COLO668 (cell line): ENCODE results near the gene GLT8D2.

Experiments
- DNase-seq: peaks from one replicate; lab custom pipeline; 2025; ENCODE audit not compliant: unreplicated experiment; lab: John Stamatoyannopoulos, UW

Gene GLT8D2

GRCh38 chr12:104003596-104003995 lies 46.4 kb downstream of the GLT8D2 start:
- DNase-seq = no peak

- no peak for DNase-seq
These were observed 47.3 kb downstream of the GLT8D2 start for GRCh38 chr12:104002686-104003085.

DNA sequence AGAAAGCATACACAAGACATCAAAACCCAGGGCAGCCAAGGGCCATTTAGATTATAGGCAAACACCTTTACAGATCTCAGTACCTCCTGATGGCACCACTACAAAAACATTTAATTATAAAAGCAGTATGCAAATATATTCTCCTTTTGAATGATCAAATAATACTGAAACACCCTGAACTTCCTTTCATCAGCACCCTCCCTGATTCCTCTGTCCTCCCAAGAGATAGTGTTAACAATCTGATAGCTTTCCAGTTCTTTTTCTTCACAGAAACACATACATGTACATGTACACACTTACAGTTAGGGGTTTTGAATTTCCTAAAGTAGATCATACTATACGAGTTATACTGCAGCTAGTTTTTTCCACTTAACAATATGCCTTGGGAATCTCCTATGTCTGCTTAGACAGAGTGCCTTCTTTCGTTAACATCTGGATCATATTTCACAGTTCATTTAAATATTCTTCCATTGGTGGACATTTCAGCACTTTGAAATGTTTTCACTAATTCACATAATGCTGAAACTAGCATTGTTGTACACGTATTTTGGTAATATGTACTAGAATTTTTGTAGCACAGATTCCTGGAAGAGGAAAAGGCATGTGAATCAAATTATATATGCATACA lies 49.1 kb downstream of the GLT8D2 start:
- no peak for DNase-seq

- no peak for DNase-seq
These were observed 51.0 kb downstream of the GLT8D2 start for GRCh38 chr12:103998976-103999375.

DNA sequence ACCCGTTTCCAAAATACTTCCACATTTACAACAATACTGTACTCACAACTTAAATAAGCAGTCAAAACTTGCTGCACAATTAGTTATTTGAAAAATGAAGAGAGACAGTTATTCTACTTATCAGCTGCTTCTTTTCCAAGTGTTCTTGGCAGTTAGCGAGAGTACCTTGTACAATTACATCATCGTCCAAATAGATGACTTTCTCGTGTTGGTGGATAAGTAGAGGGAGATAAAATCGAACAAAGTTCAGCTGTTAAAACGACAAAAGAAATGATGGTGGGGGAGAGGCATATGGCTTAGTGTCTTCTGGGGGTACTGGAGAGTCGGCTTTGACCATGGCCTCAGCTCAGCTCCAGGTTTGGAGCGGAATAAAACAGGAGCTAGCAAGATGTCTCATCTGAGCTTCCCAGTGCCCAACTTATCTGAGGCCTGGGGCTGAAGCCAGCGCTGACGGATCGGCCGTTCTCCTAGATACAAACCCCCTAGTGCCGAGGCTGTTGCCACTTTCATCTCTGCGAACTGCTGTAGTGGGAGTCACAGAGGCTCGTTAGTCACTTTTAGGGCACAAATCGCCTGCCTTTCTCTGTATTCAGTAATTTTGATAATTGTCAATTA lies 52.6 kb downstream of the GLT8D2 start:
- no peak for DNase-seq

DNA sequence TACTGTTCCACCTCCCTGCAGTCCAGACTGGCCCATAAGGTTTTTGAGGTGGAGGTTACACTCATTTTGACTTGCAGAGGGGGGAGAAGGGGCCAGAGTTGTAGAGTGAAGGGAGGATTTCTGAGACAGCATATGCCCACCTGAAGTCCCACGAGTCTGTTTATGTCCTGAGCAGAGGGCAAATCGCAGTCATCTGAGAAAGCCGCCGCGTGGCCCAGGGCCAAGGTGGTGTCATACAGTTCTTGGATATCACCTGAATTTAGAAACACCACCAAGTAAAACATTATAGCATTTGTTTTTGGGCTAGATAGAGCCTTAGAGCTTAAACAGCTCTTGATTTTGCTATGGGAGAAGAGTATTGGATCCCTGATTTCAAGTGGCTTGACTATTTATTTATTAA lies 53.4 kb downstream of the GLT8D2 start:
- DNase-seq = no peak

DNA sequence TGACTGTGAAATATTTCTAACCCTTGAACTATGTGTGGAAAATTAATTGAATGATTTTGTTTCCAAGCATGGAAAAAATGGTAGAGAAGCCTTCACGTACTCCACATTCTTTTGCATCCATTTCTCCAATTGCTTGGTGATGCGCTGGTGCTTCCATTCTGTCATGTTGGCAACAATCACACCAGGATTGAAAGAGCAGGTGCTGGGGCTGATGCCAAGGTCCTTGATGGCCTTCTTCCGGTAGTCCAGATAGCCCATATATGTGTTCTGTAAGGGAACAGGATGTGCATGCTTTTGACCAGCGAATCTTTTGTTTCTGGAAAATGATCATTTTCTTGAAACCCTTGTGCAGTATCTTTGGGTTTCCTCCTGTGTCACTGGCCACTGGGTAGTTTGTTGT lies 55.8 kb downstream of the GLT8D2 start:
- DNase-seq = no peak

DNA sequence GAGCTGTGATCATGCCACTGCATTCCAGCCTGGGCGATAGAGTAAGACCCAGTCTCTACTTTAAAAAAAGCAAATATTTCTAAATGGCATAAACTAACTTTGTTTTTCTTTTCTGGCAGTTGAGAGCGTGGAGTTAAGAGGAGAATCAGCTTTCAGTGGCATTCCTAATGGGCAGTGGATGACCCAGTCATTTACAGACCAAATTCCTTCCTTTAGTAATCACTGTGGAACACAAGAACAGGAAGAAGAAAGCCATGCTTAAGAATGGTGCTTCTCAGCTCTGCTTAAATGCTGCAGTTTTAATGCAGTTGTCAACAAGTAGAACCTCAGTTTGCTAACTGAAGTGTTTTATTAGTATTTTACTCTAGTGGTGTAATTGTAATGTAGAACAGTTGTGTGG lies 63.2 kb downstream of the GLT8D2 start:
- no peak for DNase-seq

DNA sequence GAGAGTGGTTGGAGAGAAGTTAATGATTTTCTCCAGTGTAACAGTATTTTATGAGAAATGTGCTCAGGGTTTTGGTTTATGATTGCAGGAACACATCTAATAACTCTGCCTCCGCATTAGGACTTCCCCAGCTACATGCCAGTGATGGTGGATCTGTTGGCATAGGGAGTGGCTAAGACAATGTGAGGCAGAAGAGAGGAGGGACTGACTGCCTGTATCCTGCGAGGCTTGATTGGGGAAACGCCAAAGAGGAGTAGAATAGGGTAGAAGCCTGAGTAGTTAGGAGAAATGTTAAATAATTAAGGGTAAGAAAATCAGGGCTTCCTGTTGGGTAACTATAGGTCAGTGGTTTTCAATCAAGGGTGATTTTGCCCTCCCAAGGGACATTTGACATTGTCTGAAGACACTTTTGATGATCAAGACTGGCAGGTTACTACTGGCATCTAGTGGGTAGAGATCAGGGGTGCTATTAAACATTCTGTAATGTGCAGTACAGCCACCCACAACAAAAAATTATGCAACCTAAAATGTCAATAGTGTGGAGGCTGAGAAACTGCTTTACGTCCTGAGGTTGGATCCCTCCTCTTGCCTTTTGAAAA lies 71.5 kb downstream of the GLT8D2 start:
- no peak for DNase-seq

DNA sequence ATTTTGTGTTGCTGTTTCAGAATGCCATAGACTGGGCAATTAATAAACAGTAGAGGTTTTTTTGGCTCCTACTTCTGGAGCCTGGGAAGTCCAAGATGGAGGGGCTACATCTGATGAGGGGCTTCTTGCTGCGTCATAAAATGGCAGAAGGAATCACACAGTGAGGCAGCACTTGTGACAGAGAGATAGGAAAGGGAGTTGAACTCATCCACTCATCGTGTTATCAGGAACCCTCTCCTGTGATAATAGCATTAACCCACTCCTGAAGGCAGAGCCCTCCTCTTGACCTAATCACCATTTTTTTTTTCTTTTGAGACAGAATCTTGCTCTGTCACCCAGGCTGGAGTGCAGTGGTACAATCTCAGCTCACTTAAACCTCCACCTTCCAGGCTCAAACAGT lies 74.6 kb downstream of the GLT8D2 start:
- no peak for DNase-seq

GRCh38 chr12:103973909-103974308 lies 76.1 kb downstream of the GLT8D2 start:
- no peak for DNase-seq

GRCh38 chr12:103969391-103969790 lies 80.6 kb downstream of the GLT8D2 start:
- DNase-seq = no peak

GRCh38 chr12:103966736-103967135 lies 83.3 kb downstream of the GLT8D2 start:
- DNase-seq = no peak

DNA sequence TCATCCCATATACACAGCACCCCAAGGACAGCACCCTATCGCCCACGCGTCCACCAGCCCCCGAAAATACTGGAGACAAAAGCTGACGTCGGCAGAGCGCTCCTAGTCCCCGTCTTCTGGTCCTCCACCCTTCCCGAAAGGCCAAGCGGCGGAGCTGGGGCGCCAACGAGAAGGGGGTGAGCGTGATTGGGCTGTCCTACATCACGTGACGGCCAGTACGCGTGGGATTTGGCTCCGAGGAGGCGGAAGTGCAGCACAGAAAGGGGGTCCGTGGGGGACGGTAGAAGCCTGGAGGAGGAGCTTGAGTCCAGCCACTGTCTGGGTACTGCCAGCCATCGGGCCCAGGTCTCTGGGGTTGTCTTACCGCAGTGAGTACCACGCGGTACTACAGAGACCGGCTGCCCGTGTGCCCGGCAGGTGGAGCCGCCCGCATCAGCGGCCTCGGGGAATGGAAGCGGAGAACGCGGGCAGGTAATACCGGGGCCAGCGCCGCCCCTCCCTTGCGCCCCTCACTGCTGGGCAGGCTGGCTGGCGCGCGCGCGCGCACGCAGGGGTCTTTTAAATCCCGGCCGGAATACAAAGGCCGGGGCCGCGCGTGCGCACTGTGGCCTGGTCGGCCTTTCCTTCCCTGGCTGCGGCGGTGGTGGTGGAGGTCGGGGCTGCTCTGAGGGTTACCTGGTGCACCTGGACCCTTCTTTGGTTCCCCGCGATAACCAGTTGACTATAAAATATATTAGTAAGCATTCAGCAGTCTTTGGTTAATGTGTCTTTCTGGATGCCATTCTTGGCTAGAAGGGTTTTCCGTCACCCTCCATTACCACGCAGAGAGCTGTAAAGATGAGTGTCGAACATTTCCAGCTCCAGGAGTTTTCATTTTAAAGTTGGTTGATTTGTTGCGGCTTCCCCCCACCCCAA lies 84.1 kb downstream of the GLT8D2 start, which contains the start of gene TDG:
TSS of gene TDG (plus strand) at position 283 of the 915 bp plus-strand sequence. CDS start at position 449, 166 bp downstream.
- peak; percentile 99 for DNase-seq

DNA sequence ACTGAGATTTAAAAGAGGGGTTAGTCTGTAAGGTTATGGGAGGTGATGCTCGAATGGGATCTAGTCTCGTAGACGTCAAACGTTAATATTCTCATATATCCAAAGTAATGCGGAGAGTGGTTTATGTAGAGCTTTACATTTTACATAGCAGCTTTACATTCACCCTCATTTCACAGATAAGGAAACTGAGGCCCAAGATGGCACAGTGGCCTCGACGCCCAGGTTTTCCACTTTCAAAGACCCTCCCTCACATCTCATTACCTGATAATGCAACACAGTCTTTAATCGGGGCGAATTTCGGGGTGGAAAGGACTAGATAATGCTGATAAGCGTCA lies 84.8 kb downstream of the GLT8D2 start:
- DNase-seq = no peak

DNA sequence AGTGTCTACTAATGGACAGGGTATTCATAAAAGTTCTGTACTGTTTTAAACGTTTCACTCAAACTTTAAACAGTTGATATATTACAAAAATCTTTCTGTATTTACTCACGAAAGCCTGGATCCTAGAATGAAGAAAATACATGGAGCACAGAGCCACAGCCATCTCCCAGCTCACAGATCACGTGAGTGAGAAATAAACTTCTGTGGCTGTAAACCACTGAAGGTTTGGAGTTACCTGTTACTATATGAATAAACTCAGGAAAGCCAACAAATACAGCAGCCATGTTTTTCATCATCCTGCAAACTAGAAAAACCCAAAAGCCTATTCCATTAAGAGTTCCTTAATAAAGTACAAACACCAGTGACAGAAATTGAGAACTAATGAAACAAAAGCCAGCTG lies 85.2 kb downstream of the GLT8D2 start:
- DNase-seq = no peak

- DNase-seq = no peak
These were observed 87.5 kb downstream of the GLT8D2 start for GRCh38 chr12:103962493-103962892.

DNA sequence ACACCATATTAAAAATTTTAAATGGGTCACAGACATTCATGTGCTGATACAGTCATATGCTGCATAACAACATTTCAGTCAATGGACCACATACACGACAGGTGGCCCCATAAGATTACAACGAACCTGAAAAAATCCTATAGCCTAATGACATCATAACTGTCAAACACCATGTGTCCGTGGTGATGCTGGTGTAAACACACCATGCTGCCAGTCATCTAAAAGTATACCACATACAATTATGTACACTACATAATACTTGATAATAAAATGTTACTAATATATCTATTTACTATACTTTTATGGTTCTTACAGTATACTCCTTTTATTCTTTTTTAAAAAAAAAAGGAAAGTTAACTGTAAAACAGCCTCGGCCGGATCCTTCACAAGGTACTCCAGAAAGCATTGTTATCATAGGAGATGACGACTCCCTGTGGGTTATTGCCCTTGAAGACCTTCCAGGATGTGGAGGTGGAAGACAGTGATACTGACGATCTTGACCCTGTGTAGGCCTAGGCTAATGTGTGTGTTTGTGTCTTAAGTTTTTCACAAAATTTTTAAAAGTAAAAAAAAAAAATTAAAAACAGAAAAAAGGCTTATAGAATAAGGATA lies 89.3 kb downstream of the GLT8D2 start:
- no peak for DNase-seq

DNA sequence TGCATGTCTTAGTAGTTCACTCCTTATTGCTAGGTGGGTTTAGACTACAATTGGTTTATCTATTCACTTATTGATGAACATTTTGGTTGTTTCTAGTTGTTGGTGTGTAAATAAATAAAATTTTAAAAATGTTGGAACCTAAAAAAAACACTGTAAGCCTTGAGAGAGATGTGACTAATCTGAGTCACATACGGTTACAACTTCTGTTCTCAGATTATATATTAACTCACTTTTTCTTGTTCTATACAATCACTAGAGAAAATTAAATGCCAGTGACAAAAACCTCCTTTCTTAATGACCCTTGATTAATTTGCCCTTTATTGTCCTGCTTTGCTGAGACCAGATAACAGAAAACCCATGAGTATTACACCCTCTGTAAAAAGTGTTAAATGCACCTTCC lies 91.4 kb downstream of the GLT8D2 start:
- no peak for DNase-seq

DNA sequence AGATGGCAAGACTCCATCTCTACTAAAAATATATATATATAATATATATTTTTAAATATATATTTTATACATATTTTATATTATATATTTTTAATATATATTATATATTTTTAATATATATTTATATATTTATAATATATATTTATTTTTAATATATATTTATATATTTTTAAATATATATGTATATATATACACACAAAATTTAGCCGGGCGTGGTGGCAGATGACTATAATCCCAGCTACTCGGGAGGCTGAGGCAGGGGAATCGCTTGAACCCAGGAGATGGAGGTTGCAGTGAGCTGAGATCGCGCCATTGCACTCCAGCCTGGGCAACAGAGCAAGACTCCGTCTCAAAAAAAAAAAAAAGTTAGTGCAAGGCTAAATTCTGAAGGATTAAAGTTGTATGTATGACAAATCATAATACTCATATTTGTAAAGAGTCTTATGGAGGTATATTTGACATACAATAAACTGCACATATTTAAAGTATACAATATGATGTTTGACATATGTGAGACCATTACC lies 92.1 kb downstream of the GLT8D2 start:
- DNase-seq = no peak

- peak; percentile 74 for DNase-seq
These were observed 93.4 kb downstream of the GLT8D2 start for GRCh38 chr12:103956509-103957027.
